B cell (primary cell): ENCODE measurements around the gene PSD4. TPM values are rescaled to one million over a fixed set of nuclear protein-coding genes. Genes with fewer than 3 reads are reported as not detected.
A peak's percentile ranks its signal among the peaks of the same experiment; 100 is the strongest.

Experiments used
- ATAC-seq: fragments of 200-7000 bp; cut with Tn5 transposase; one replicate; pipeline ENCODE4 v1.10.0; 2021; ENCODE audit warnings: low read depth, mild to moderate bottlenecking, moderate number of reproducible peaks, moderate library complexity
- CTCF ChIA-PET: fragments of 350-600 bp; sonication (Branson Sonifier 250); formaldehyde crosslinking; loops from one replicate; lab custom pipeline; 2021; ENCODE audit warnings: antibody characterized with exemption, inconsistent platforms; lab: Charles Lee
- POLR2A ChIA-PET: fragments of 350-600 bp; sonication (Branson Sonifier 250); formaldehyde crosslinking; loops from one replicate; lab custom pipeline; 2021; ENCODE audit warnings: antibody characterized with exemption; lab: Charles Lee
- DNase-seq: peaks from one replicate; pipeline ENCODE4 v3.0.0; 2013
- H2AFZ ChIP-seq: 2 replicates; pipeline ENCODE4 v1.6.1; 2012; ENCODE audit warnings: mild to moderate bottlenecking, low read depth, low read length; ENCODE audit not compliant: insufficient read depth, poor library complexity, severe bottlenecking
- H3K27ac ChIP-seq, 2 donors: 1 replicate in 1 of 2; 2 replicates in 1 of 2; pipeline ENCODE4 v1.5.1; 2012 to 2013; ENCODE audit warnings: low read length in 2 of 2, mild to moderate bottlenecking in 2 of 2, moderate library complexity in 1 of 2
- H3K27me3 ChIP-seq, 4 experiments: fragments of 200-600 bp in 1 of 4; sonication (generic) in 1 of 4; replicated peaks in 1 of 4; 1 replicate in 2 of 4; 2 replicates in 2 of 4; pipeline versions ENCODE4 v1.6.1 to v1.7.0; 2013 to 2016; ENCODE audit warnings: low read length in 3 of 4, mild to moderate bottlenecking in 2 of 4, mixed read lengths in 1 of 4, moderate library complexity in 1 of 4; ENCODE audit not compliant: insufficient read depth in 4 of 4, control insufficient read depth in 3 of 4; ENCODE audit errors: control extremely low read depth in 1 of 4
- H3K36me3 ChIP-seq, 2 experiments: replicated peaks in 1 of 2; 1 replicate in 1 of 2; 2 replicates in 1 of 2; pipeline versions ENCODE4 v1.6.1 to v1.7.1; 2013; ENCODE audit warnings: low read length in 1 of 2; ENCODE audit not compliant: insufficient read depth in 2 of 2, control insufficient read depth in 1 of 2; ENCODE audit errors: control extremely low read depth in 1 of 2, extremely low read depth in 1 of 2
- H3K4me1 ChIP-seq, 2 donors: fragments of 200-600 bp in 1 of 2; sonication (generic) in 1 of 2; 1 replicate in 1 of 2; 2 replicates in 1 of 2; pipeline versions ENCODE4 v1.5.1 to v1.6.1; 2013 to 2017; ENCODE audit warnings: low read length in 2 of 2; ENCODE audit not compliant: control insufficient read depth in 2 of 2, insufficient read depth in 2 of 2
- H3K4me2 ChIP-seq: replicated peaks from 2 replicates; pipeline ENCODE3; 2012; ENCODE audit warnings: mild to moderate bottlenecking, low read depth, low read length; ENCODE audit not compliant: poor library complexity, severe bottlenecking
- H3K4me3 ChIP-seq, 5 experiments: fragments of 200-600 bp in 1 of 5; sonication (generic) in 1 of 5; 1 replicate in 3 of 5; 2 replicates in 2 of 5; pipeline versions ENCODE4 v1.5.1 to v1.7.0; 2011 to 2016; ENCODE audit warnings: low read length in 4 of 5, mild to moderate bottlenecking in 4 of 5, low read depth in 2 of 5, control low read depth in 1 of 5, moderate library complexity in 1 of 5; ENCODE audit not compliant: insufficient read depth in 1 of 5; ENCODE audit errors: control extremely low read depth in 1 of 5, extremely low read depth in 1 of 5
- H3K79me2 ChIP-seq: fragments of 200-600 bp; sonication (generic); one replicate; pipeline ENCODE4 v1.6.0; 2016; ENCODE audit warnings: low read length; ENCODE audit not compliant: control insufficient read depth, insufficient read depth
- H3K9ac ChIP-seq: fragments of 200-600 bp; sonication (generic); 2 replicates; pipeline ENCODE4 v1.6.1; 2017; ENCODE audit warnings: mild to moderate bottlenecking, low read length, moderate library complexity
- H3K9me3 ChIP-seq, 3 donors: one replicate each; pipeline versions ENCODE4 v1.6.1 to v1.7.1; 2013; ENCODE audit warnings: low read length in 2 of 3; ENCODE audit not compliant: control insufficient read depth in 2 of 3, insufficient read depth in 1 of 3; ENCODE audit errors: control extremely low read depth in 1 of 3
- H4K20me1 ChIP-seq: 2 replicates; pipeline ENCODE4 v1.6.0; 2012; ENCODE audit warnings: mild to moderate bottlenecking, low read length; ENCODE audit not compliant: insufficient read depth, control insufficient read depth, poor library complexity, severe bottlenecking
- H3K27ac Mint-ChIP-seq: one replicate; pipeline ENCODE4 v1.8.0; 2021; ENCODE audit warnings: mixed read lengths
- H3K27me3 Mint-ChIP-seq: one replicate; pipeline ENCODE4 v1.8.0; 2021; ENCODE audit warnings: mixed read lengths
- H3K4me1 Mint-ChIP-seq: one replicate; pipeline ENCODE4 v1.8.0; 2021; ENCODE audit warnings: mixed read lengths
- H3K4me3 Mint-ChIP-seq: one replicate; pipeline ENCODE4 v1.8.0; 2021; ENCODE audit warnings: mixed read lengths
- H3K9me3 Mint-ChIP-seq: one replicate; pipeline ENCODE4 v1.8.0; 2022; ENCODE audit warnings: mixed read lengths; ENCODE audit not compliant: insufficient read depth
- EZH2 ChIP-seq: IDR thresholded peaks from 2 replicates; pipeline ENCODE4 v1.6.1; 2012; ENCODE audit warnings: borderline replicate concordance, low read depth, mild to moderate bottlenecking, moderate library complexity, low read length; ENCODE audit not compliant: insufficient read depth, poor library complexity, severe bottlenecking
- WGBS: methylation state at CpG from one replicate; pipeline ENCODE4 v1.1.5; 2013; ENCODE audit warnings: missing lambda C conversion rate; ENCODE audit not compliant: insufficient coverage; 5-methylcytosine and 5-hydroxymethylcytosine counted together
- intact Hi-C: fragments of 100-400 bp; cut with micrococcal nuclease; formaldehyde crosslinking; loops from one replicate; pipeline ENCODE4 v1.10.0; 2022
- polyA plus RNA-seq: library from polyadenylated mRNA; depleted of rRNA; stranded (reverse); fragments of >200 nt; gene quantifications from 2 replicates; pipeline ENCODE4 v1.2.3, GENCODE V29; 2012
- total RNA-seq, 2 donors: library from RNA; stranded (reverse); fragments of 120-200 nt in 1 of 2; gene quantifications; 1 replicate in 1 of 2; 2 replicates in 1 of 2; pipeline versions ENCODE4 v1.2.3 to v1.2.4, GENCODE V29; 2013 to 2022
- TF ChIP-seq, protein P1 (sequence below): fragments of 200-600 bp; IDR thresholded peaks from one replicate; pipeline ENCODE4 v1.8.0; 2022; ENCODE audit warnings: antibody characterized with exemption, mild to moderate bottlenecking

PSD4 gene
- total and polyA plus RNA-seq, 2 donors (not counting 1 experiment from before 2014, with no cell fraction given): 87.1 to 203 TPM

DNA sequence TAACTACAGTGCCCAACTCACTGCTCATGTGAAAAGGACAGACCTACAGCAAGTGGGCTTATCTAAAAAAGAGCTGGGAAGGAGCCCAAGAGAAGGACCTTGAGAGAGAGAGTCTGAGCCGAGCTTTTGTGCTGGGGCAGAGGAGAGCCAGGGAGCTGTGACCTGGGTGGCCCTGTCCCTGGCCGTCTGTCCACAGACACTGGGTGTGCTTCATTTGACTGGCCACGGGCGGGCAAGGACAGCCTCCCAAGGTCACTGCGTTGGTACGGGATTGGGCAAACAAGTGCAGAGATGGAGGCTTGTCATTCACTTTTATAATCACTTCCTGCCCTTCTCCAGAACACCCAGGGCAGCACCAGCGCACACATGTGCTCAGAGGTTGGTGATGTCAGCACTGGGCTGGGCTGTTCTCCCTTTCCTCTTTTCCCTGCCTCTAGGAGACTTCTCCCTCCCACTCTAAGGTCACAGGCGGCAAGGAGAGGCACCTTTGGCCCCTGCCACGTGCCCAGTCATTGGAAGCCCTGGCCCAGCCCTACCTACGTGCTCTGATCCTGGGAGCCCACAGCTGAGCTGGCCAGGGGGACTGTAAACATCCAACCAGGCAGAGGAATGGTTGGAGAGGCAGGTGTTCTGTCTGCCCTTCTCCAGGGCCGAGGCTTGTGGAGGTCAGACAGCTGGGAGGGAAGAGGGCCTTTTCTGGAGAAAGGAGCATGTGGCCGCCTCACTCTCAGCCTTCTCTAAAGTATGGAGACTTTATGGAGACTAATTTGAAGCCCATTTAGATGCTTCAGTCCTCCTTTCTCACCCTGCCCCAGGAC lies 6.4 kb upstream of the PSD4 start:
- peaks cover 37 to 44% of the 10 kb centered on the region in 2 donors for H3K4me1 ChIP-seq
- no peaks in the 10 kb centered on the region for H3K27me3 Mint-ChIP-seq
- ChIA-PET CTCF (interaction anchor here (1.1 to 18.3 kb wide), 2 partner anchors 28 to 31 kb away, joined by 3 to 327 read pairs; no protein-coding TSS in a partner anchor), POLR2A (no interaction called here)
- H3K27me3 ChIP-seq: no peaks in the 10 kb centered on the region
- peak overlapping the region; percentile 73 for H3K27ac Mint-ChIP-seq
- H3K79me2 ChIP-seq: peaks cover 74% of the 10 kb centered on the region
- H3K9me3 Mint-ChIP-seq: no peaks in the 10 kb centered on the region
- peak overlapping the region; percentile 62 for H3K4me2 ChIP-seq
- H3K9ac ChIP-seq: no peak overlapping the region
- peaks cover 41% of the 10 kb centered on the region for H3K4me1 Mint-ChIP-seq
- 89% methylated on average over 10 of the region's 12 CpGs for WGBS
- H3K9me3 ChIP-seq: peaks cover 0 to 4% (median 0%) of the 10 kb centered on the region in 3 donors
- no peak for ATAC-seq
- intact Hi-C loops: no loop called here
- H4K20me1 ChIP-seq: no peaks in the 10 kb centered on the region
- no peak for TF ChIP-seq EZH2
- TF ChIP-seq, protein P1, sequence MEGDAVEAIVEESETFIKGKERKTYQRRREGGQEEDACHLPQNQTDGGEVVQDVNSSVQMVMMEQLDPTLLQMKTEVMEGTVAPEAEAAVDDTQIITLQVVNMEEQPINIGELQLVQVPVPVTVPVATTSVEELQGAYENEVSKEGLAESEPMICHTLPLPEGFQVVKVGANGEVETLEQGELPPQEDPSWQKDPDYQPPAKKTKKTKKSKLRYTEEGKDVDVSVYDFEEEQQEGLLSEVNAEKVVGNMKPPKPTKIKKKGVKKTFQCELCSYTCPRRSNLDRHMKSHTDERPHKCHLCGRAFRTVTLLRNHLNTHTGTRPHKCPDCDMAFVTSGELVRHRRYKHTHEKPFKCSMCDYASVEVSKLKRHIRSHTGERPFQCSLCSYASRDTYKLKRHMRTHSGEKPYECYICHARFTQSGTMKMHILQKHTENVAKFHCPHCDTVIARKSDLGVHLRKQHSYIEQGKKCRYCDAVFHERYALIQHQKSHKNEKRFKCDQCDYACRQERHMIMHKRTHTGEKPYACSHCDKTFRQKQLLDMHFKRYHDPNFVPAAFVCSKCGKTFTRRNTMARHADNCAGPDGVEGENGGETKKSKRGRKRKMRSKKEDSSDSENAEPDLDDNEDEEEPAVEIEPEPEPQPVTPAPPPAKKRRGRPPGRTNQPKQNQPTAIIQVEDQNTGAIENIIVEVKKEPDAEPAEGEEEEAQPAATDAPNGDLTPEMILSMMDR: no peak
- H3K36me3 ChIP-seq: no peaks in the 10 kb centered on the region
- no peak overlapping the region for H2AFZ ChIP-seq
- peak overlapping the region in 1 of 2 donors; percentile 70 for H3K27ac ChIP-seq
- no peak for DNase-seq
- no peak overlapping the region for H3K4me3 Mint-ChIP-seq
- H3K4me3 ChIP-seq: no peak overlapping the region

DNA sequence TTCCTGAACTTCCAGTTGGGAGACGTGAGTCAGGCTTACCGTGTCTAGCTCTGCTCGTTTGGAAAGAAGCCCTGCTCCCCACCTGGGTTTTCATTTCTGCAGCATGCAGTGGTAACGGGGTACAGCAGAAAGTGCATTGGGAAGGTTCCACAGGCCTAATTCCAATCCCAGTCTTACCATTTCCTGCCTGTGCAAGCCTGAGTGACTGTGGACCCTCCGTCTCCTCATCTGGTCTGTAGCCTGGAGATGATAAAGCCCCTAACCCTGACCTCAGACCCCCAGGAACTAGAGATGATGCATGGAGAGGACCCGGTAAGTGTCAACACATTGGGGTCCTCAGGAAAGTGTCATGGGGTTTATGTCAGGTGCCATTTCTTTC lies 5.8 kb upstream of the PSD4 start:
- no peak overlapping the region for H3K4me3 Mint-ChIP-seq
- peaks cover 0 to 4% (median 0%) of the 10 kb centered on the region in 3 donors for H3K9me3 ChIP-seq
- H3K79me2 ChIP-seq: peaks cover 80% of the 10 kb centered on the region
- H3K4me3 ChIP-seq: no peak overlapping the region
- peak overlapping the region; percentile 53 for H2AFZ ChIP-seq
- H3K36me3 ChIP-seq: no peaks in the 10 kb centered on the region
- ATAC-seq: no peak
- ChIA-PET POLR2A (no interaction called here), CTCF (interaction anchor here (1.1 to 18.3 kb wide), 2 partner anchors 29 to 31 kb away, joined by 3 to 327 read pairs; no protein-coding TSS in a partner anchor)
- H3K27me3 ChIP-seq: no peaks in the 10 kb centered on the region
- intact Hi-C loops: no loop called here
- H3K27ac Mint-ChIP-seq: peak overlapping the region; percentile 88
- no peaks in the 10 kb centered on the region for H4K20me1 ChIP-seq
- peaks cover 44 to 50% of the 10 kb centered on the region in 2 donors for H3K4me1 ChIP-seq
- no peak for DNase-seq
- H3K27ac ChIP-seq: peak overlapping the region in 1 of 2 donors; percentile 70
- peaks cover 47% of the 10 kb centered on the region for H3K4me1 Mint-ChIP-seq
- H3K9ac ChIP-seq: no peak overlapping the region
- WGBS: 97% methylated on average over 5 of the region's 6 CpGs
- peak overlapping the region; percentile 62 for H3K4me2 ChIP-seq
- H3K27me3 Mint-ChIP-seq: no peaks in the 10 kb centered on the region
- TF ChIP-seq, protein P1: no peak
- TF ChIP-seq EZH2: no peak
- no peaks in the 10 kb centered on the region for H3K9me3 Mint-ChIP-seq
